ENCODE measurements around the gene CXCL3. TPM values are rescaled to one million over a fixed set of nuclear protein-coding genes. Genes with fewer than 3 reads are reported as not detected.
"Not testable (repeated sequence)": the region's sequence is repeated elsewhere in the genome, so short reads cannot be mapped to it uniquely, and the experiment has no call there.

CXCL3 gene
- total RNA-seq: 0.52 TPM

DNA sequence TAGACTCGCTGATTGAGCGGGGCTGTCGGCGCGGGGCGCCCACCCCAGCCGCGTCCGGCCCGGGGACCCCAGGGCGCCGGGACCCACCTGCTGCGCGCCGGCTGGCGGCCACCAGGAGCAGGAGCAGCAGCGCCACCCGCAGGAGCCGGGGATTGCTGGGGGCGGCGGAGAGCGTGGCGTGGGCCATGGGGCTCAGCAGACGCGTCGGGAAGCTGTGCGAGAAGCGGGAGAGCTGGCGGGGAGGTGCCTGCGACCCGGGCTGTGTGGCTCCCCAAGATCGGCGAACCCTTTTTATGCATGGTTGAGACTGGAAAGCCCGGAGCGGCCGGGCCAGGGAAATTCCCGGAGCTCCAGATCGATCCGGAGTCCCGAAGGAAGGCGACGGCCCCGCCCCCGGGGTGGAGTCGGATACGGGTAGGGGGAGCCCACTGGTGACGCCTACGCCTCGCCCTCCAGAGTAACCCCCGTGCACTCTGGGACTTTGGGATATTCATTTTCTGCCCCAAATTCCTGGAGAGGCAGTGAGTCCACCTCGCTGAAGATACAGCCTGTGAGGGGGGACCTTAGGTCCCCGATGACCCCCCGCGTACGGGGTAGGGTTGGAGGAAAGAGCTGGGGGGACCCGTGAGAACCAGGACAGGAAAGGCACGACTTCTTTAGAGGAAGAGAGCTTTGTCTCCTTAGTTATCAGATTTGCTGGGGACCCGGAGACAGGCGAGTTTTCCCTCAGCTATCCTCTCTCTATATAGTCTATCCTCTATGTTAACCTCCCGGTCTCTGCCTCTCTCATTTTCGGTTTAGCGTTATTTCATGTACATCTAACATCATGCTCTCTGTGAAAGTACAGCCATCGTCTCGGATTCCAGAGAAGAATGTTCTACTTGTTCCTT is at the start of gene CXCL3:
Gene CXCL3 (minus strand): TSS at position 265 of the 890 bp plus-strand sequence. CDS start 78 bp downstream, at position 187.
- DNase-seq (ENCODE audit: low spot score): peak; percentile 46

DNA sequence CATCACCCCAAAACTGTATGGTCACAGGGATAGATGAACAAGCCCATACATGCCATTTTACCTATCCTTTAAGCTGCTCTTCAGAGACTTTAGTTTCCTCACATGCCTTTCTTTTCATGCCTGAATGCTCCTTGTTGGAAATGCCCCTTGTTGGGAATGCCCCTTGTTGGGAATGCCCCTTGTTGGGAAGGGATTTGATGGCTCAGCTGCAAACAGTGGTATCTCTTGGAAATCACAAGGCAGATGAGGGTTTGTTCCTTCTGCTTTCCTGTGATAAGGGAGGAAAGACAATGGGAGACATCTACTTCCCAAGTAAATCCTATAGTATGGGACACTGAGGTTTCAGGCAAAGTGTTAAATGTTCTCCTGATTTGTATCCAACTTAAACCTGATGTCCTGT is 49.0 kb upstream of the CXCL3 start:
- DNase-seq (ENCODE audit: low spot score): no peak

DNA sequence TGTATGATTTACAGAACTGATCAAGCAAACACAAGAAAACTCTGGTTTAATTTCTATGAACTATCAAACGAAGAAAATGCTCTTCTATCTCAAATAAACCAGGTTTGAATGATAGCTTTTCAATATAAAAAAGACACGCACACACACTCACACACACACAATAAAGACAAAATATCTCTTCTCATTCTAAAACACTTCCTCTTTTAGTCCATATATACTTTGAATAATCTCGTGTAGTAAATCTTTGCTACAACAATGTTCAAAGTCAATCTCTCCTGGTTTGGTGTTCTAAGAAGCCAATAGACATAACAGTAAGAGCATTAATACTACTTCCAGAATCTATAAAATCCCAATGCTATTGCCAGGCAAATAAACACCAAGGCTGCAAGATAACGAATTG is 47.2 kb upstream of the CXCL3 start:
- no peak for DNase-seq (ENCODE audit: low spot score)

DNA sequence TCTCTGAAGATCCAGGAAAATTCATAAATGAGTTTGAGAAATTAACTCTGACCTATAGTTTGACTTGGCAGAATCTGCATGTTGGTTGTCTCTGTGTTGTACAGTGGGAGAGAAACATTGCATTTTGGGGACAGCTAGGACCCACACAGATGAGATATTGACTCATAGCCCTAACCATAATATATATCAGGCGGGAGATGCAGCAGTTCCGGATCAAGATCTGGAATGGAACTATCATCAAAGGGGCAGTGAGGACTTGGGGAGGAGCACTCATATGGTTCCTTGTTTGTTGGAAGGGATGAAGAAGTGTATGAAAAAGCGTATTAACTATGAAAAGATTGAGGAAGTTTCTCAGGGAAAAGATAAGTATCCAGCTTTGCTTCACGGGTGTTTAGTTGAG is 46.5 kb upstream of the CXCL3 start:
- no peak for DNase-seq (ENCODE audit: low spot score)

DNA sequence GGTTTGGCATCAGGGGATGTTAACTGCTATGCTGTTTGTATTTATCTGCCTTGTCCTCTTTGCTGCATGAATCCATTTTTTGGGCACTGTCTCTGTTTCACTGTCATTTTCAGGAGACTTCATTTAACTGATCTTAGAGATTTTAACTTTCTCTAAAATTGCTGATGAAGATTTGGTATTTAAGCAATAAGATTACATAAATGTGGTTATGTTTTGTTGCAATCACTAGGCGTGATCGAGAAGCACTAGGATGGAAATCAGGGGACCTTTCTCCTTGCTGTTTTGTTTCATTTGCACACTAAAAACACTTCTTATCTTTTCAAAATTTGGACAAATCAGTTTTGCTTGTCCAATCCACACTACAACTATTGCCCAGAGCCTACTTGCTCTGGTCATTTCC is 45.1 kb upstream of the CXCL3 start:
- no peak for DNase-seq (ENCODE audit: low spot score)

DNA sequence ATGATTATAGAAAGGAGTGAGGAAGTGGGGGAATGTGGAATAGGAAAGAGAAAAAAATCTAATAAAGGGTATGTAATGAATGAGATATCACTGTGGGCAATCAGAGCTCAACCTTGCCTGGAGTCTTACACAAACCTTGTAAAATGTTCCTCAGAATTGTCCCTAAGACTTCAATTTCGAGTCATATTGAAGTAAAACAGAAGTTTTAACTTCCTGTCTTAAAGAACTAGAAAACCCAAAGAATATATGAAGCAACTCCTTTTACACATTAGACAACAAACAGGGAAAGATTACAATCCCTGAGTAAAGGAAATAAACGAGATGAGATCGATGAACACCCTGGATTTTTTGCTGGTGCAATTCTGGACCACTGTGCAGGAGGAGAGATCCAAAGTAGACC is 42.5 kb upstream of the CXCL3 start:
- no peak for DNase-seq (ENCODE audit: low spot score)

DNA sequence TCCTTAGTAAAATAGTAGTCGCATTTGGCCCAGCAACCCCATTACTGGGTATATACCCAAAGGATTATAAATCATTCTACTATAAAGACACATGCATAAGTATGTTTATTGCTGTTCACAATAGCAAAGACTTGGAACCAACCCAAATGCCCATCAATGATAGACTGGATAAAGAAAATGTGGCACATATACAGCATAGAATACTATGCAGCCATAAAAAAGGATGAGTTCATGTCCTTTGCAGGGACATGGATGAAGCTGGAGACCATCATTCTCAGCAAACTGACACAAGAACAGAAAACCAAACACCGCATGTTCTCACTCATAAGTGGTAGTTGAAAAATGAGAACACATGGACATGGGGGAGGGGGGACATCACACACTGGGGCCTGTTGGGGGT is 41.9 kb upstream of the CXCL3 start:
- DNase-seq (ENCODE audit: low spot score): not testable (repeated sequence)

DNA sequence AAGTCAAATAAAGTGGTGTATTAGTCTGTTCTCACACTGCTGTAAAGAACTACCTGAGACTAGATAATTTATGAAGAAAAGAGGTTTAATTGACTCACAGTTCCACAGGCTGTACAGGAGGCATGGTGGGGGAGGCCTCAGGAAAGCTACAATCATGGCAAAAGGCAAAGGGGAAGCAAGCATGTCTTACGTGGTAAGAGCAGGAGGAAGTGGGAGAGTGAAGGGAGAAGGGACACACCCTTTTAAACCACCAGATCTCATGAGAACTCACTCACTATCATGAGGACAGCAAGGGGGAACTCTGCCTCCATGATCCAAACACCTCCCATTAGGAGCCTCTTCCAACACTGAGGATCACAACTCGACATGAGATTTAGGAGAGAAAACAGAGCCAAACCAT is 40.5 kb upstream of the CXCL3 start:
- DNase-seq (ENCODE audit: low spot score): not testable (repeated sequence)

DNA sequence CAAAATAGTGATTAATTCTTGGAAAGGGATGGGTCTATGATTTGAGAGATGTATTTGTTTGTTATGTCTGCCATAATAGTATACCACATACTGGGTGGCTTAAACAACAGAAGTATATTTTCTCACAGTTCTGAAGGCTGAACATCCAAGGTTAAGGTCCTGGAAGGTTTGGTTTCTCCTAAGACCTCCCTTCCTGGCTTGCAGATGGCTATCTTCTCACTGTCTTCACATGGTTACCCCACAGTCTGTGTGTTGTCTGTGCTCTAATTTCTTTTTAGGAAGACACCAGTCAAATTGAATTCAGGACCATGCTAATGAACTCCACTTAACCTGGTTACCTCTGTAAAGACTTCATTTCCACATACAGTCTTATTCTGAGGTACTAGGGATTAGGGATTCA is 34.9 kb upstream of the CXCL3 start:
- no peak for DNase-seq (ENCODE audit: low spot score)

DNA sequence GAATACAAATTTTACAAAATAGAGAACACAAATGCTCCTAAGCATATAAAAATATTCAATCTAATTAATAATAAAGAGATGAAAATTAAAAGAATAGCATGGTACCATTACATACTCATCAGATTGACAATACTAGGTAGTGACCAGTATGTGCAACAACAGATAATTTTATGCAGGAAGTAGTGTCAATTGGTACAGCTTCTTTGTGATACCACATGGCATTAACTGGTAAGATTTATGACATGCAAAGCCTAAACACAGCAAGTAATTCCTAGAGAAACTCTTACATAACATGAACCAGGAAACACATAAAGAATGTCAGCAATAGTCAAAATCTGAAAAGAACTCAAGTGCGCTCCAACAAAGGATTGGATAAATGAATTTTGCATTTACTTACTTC is 34.2 kb upstream of the CXCL3 start:
- DNase-seq (ENCODE audit: low spot score): no peak

DNA sequence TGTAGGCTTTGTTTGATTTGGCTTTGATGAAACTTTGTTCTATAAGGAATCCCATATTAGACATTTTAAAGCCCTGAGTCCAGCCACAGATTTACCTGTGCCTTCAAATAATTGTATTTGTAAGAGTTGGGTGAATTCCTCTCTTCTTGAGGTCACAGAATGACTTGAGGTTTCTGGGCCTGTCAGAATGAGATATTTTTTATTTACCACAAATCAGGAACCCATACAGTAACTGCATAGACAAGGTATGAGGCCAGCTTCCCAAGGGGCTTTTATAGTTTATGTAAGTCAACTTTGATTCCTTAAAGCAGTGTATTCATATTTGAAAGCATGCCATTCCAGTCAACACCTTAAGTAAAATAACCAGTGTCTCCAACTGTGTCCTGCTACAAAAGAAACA is 29.1 kb upstream of the CXCL3 start:
- DNase-seq (ENCODE audit: low spot score): no peak

DNA sequence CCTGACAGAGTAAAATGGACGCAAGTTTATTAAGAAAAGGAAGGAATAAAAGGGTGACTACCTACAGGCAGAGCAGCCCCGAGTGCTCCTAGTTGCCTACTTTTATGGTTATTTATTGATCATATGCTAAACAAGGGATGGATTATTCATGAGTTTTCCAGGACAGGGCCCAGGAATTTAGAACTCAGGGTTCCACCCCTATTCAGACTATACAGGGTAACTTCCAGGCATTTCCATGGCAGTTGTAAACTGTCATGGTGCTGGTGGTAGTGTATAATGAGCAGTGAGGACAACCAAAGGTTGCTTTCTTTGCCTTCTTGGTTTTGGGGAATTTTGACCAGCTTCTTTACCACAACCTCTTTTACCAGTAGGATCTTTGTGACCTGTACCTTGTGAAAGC is 27.7 kb upstream of the CXCL3 start:
- no peak for DNase-seq (ENCODE audit: low spot score)

DNA sequence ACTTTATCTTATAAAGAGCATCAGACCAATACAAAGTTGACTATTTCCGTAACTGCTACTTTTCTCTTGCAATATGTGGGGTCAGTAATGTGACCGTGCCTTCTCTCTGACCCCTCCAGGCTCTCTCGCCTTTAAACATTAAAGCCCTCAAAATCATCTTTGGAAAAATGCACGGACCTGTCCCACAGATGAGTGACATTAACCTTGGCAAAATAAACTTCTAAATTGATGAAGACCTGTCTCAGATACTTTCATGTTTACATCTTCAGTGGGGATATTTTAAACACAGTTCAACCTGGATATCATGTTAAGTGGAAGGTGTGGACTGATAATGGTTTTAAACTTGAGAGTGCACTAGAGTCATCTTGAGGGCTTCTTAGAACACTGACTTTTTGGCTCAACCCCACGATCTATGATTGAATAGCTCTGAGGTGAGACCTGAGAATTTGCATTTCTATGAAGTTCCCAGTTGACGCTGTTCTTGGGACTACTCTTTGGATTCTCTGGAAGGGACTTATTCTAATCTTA is 26.7 kb upstream of the CXCL3 start:
- DNase-seq (ENCODE audit: low spot score): no peak

DNA sequence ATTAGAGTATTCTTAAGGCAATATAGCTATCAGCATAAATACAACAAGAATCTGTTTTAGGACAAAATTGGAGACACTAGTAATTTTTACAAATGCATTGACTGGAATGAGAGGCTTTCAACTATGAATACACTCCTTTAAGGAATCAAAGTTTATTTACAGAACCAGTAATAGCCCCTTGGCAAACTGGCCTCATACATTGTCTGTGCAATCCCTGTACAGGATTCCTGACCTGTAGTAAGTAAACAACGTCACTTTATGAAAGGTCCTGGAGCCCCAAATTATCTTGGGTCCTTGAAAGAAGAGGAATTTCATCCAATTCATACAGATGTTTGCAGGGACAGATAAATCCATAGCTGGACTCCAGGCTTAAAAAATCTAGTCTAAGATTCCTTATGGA is 25.4 kb upstream of the CXCL3 start:
- DNase-seq (ENCODE audit: low spot score): no peak

DNA sequence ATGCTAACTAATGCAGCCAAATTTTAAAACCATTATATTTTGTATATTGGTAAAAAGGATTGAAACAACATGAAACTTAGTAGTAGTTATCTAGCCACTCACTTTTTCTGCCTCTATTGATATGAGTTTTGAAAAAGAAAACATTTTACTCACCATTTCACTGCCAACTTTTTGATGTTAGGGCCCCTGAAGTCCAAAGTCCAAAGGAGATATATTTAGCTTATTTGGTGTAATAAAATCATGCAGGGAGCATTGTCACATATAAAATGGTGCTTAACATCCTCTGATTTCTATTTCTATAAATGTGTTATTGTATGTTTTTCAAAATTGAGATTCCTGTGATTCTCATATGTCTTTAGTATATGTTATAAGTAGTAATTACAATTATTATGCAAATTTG is 24.5 kb upstream of the CXCL3 start:
- DNase-seq (ENCODE audit: low spot score): no peak

DNA sequence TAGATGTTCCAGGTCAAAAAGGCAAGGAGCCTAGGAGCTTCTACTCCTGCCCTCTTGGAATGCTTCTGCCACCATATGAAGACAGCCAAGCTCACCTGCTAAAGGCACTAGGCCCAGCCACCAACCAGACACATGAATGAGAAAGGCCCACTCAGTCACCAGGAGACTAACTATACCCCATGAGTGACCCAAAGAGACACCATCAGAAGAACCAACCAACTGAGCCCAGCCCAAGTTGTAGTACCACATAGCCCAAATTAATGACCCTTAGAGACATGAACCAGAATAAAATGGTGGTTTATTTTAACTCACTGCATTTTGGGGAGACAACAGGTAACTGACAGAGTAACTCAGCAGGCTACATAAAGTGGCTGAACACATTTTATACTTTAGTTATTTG is 22.9 kb upstream of the CXCL3 start:
- no peak for DNase-seq (ENCODE audit: low spot score)

DNA sequence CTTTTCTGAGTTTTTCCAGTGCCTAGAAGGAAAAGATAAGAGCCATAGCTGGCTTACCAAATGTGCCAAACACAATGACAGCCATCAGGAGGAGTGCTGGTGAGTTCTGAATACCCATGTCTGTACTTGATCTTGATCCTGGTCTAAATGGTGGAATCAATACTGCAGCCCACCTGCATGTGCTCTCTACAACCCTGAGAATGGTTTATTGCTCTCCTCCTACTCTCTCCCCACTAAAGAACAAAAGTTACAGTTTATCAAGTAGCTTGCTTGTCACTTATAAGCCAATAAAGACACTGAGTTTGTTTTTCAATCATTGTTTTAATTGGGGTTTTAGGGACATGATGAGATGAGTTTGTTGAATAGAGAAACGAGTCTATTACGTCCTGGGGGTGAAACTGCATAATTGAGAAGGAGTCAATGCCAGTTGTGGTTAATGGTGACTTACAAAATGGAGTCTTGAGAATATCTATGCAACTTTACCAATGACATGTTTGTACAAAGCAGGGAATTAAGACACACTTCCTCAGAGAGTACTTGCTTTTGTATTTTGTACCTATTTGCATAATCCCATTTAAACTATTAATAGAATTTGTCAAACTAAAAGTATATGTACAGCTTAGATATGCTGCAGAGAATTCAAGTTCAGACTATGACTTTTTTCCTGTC is 20.8 kb upstream of the CXCL3 start:
- DNase-seq (ENCODE audit: low spot score): no peak

DNA sequence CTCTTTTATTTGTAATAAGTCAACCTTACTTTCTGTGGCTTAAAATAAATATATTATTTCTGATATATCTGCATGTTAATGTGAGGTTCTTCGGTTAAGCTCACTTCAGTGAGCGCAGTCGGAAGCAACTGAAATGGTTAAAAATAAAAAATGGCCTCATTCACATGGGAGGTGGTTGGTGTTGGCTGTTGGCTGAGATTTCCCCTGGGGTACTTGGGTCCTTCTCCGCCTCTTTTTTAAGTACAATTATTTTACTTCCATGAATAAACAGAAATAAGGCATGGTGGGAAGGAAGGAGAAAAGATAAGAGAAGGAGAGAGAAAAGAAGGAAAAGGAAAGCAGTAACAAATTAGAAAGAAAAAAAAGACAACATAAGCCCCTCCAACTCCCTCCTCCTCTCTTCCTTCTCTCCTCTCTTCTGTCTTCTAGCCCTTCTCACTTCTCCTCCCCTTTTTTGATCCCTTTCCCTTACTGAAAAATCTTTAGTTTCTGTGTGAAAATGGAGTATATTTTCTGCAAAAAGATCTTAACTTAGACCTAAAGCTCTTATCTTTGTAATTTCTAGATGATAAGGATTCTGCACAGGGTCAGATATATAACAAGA is 19.7 kb upstream of the CXCL3 start:
- no peak for DNase-seq (ENCODE audit: low spot score)

DNA sequence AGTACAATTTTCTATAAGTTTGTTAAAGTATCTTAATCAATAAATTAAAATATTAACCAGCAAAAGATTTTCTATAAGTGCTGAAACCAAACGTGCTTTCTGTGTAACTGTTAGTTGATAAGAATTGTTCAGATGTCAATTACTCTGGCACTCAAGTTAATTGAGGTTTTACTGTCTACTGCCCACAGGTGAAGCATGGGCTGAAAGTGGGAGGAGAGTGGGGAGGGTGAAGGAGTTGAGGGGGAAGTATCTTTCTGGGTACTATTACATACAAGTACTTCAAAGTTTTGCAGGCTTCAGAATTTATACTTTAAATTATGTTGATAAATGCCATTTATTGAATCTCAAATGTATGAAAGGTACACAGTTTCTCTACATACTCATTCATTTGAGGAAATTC is 19.1 kb upstream of the CXCL3 start:
- no peak for DNase-seq (ENCODE audit: low spot score)

DNA sequence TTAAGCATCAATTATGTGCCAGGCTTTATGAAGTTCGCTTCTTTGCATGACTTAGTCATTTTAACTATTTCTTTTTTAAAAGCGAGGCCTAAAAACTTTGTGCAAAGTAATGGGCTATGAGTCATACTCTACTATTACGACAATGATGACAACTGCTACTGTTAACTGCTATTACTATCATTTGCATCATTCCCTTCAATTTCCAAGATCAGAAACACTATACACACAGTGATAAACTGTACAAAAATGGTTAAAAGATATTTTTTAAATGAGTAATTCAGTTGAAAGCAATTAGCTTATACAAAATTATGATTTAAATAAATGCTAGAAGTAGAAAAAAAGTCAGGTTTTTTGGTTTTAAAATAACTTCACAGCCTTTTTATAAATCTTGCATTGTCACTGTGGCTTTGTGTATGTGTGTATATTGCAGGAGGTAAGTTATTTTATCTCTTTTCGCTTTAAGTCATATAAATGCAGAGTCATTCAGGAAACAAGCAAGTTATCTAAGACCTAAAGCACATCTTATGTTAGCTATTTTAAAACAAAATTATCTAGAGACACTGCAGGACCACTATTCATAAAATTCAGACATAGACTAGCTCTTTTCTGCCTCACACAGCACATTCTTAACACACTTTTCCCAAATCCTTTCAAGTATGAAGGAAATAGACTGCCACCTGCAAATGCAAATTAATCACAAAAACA is 18.5 kb upstream of the CXCL3 start:
- no peak for DNase-seq (ENCODE audit: low spot score)

DNA sequence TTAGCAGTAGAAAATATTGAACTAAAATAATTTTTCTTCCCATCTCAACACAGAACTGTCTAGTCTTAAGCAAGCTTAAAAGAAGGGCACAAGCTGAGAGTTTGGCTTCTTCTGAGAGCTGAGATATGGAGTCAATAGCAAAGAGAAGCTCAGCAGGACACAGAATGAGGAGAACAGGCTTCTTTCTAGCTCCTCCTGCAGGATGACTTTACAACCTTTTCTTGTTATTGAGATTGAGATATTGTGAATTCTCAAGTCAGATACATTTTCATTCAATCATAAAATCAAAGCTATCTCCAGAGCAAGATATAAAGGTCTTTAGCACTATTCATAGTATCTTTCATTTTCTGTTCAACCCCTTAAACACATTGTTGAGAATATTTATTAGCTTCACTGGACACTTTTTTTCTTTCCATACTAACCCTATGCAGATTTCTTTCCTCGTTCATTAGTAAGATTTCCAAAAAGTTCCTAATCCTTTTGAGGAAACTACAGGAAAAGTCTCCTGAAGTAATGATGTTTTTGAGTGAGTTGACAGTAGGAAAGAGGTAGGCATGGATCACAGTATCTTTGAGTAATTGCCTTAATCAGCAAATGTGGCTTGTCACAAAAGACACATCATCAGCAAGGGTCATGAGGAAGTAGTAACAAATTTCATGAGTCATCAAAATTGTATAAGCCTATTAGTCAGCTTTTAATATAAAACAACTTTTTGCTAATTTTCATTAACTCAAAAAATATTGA is 17.8 kb upstream of the CXCL3 start:
- DNase-seq (ENCODE audit: low spot score): no peak
